ENCODE data around the gene FNDC3A.
A peak's percentile ranks its signal among the peaks of the same experiment; 100 is the strongest.

Gene FNDC3A

DNA sequence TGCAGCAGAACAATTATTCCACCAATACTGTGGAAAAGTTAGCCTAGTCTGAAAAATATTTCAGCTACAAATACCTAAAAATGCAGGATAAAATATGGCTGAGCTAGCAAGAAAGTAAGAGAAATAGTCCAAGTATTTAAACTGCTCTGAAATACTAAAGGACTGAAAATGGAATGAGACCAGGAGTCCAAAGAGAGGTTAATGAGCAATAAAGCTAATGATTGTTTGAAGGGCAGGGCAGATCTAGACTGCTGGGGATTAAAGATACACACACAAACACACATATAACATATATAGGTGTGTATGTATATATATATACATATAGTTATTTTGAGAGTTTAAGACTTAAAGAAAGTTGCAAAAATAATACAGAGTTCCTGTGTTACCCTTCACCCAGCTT, 269.4 kb downstream of the FNDC3A start:
- H3K27ac ChIP-seq (ENCODE audit: low read depth, low read length), result no peak overlapping the region
- H3K4me3 ChIP-seq (ENCODE audit: insufficient read depth, low read length, poor library complexity, severe bottlenecking), result no peak overlapping the region
- no peaks in the 10 kb centered on the region for H3K36me3 ChIP-seq (ENCODE audit: low read length)
- TF ChIP-seq, protein P1, sequence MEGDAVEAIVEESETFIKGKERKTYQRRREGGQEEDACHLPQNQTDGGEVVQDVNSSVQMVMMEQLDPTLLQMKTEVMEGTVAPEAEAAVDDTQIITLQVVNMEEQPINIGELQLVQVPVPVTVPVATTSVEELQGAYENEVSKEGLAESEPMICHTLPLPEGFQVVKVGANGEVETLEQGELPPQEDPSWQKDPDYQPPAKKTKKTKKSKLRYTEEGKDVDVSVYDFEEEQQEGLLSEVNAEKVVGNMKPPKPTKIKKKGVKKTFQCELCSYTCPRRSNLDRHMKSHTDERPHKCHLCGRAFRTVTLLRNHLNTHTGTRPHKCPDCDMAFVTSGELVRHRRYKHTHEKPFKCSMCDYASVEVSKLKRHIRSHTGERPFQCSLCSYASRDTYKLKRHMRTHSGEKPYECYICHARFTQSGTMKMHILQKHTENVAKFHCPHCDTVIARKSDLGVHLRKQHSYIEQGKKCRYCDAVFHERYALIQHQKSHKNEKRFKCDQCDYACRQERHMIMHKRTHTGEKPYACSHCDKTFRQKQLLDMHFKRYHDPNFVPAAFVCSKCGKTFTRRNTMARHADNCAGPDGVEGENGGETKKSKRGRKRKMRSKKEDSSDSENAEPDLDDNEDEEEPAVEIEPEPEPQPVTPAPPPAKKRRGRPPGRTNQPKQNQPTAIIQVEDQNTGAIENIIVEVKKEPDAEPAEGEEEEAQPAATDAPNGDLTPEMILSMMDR (IDR thresholded peaks at IDR 0.05; ENCODE audit: insufficient read depth, low read length, poor library complexity, severe bottlenecking), result no peak
- no peak for TF ChIP-seq EZH2phosphoT487 (conservative IDR thresholded peaks at IDR 0.05; ENCODE audit: low read length)
- no peaks in the 10 kb centered on the region; the same call in 1 of the 2 replicates for H3K79me2 ChIP-seq (ENCODE audit: insufficient read depth, low read length)
- no peak overlapping the region for H2AFZ ChIP-seq (ENCODE audit: low read depth, low read length, severe bottlenecking)
- no peak overlapping the region for H3K4me2 ChIP-seq (ENCODE audit: low read depth, low read length, poor library complexity, severe bottlenecking)
- H3K27me3 ChIP-seq (ENCODE audit: low read length), result no peaks in the 10 kb centered on the region
- H3F3A ChIP-seq (ENCODE audit: insufficient read depth), result no peaks in the 10 kb centered on the region; the same call in 1 of the 2 replicates
- H3K9me2 ChIP-seq (replicated peaks; ENCODE audit: insufficient read depth, low read length), result no peaks in the 10 kb centered on the region
- H3K9me3 ChIP-seq (ENCODE audit: insufficient read depth, low read length), result no peaks in the 10 kb centered on the region
- H4K20me1 ChIP-seq (ENCODE audit: low read depth, low read length), result no peaks in the 10 kb centered on the region
- no peak overlapping the region for H3K9ac ChIP-seq (ENCODE audit: low read length)

DNA sequence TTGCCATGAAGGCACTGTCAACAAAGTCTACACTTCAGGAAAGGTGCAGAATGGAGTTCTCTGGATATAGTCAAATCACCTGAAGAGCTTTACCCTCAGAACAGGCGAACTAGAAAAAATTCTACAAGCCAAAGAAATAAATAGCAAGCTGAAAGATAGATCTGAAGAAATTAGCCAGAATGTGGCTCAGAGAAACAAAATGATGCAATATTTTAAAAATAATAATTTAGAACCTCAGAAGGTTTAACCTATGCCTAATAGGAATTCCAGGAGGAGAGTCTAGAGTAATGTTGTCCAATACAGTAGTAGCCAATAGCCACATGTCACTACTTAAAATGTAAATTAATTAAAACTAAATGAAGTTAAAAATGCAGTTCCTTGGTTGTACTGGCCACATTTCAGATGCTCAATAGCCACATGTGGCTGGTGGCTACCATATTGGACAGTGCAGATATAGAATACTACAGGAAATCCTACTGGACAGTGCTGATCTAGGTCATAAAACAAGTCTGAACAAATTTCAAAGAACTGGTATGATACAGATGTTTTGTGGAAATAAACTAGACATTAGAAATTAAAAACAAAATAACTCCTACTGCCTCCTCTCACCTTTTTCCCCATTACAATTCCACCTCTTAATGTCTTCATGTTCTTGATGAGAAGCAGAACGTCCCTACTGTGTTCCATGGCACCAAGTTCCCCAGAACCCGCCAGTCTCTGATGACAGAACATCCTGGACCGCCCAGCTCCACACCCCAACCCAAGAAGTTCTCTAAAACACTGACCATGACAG, 271.3 kb downstream of the FNDC3A start:
- Histone ChIP-seq H3K27me3 (ENCODE audit: low read length) (no peaks in the 10 kb centered on the region), H4K20me1 (ENCODE audit: low read depth, low read length) (no peaks in the 10 kb centered on the region), H3K36me3 (ENCODE audit: low read length) (0 out of 2 replicates have a peak, but pooled peaks cover 5% of the 10 kb centered on the region), H3K9me3 (ENCODE audit: insufficient read depth, low read length) (no peaks in the 10 kb centered on the region), H3K27ac (ENCODE audit: low read depth, low read length) (no peak overlapping the region), H3K9me2 (replicated peaks; ENCODE audit: insufficient read depth, low read length) (no peaks in the 10 kb centered on the region), H3K79me2 (ENCODE audit: insufficient read depth, low read length) (no peaks in the 10 kb centered on the region; the same call in 1 of the 2 replicates), H3K9ac (ENCODE audit: low read length) (peak overlapping the region; percentile 81), H3K4me3 (ENCODE audit: insufficient read depth, low read length, poor library complexity, severe bottlenecking) (peak overlapping the region; percentile 83), H3F3A (ENCODE audit: insufficient read depth) (no peaks in the 10 kb centered on the region; the same call in 1 of the 2 replicates), H2AFZ (ENCODE audit: low read depth, low read length, severe bottlenecking) (peak overlapping the region; percentile 94), H3K4me2 (ENCODE audit: low read depth, low read length, poor library complexity, severe bottlenecking) (peak overlapping the region; percentile 94)
- no peak for TF ChIP-seq EZH2phosphoT487 (conservative IDR thresholded peaks at IDR 0.05; ENCODE audit: low read length)
- TF ChIP-seq, protein P1 (IDR thresholded peaks at IDR 0.05; ENCODE audit: insufficient read depth, low read length, poor library complexity, severe bottlenecking), result no peak

DNA sequence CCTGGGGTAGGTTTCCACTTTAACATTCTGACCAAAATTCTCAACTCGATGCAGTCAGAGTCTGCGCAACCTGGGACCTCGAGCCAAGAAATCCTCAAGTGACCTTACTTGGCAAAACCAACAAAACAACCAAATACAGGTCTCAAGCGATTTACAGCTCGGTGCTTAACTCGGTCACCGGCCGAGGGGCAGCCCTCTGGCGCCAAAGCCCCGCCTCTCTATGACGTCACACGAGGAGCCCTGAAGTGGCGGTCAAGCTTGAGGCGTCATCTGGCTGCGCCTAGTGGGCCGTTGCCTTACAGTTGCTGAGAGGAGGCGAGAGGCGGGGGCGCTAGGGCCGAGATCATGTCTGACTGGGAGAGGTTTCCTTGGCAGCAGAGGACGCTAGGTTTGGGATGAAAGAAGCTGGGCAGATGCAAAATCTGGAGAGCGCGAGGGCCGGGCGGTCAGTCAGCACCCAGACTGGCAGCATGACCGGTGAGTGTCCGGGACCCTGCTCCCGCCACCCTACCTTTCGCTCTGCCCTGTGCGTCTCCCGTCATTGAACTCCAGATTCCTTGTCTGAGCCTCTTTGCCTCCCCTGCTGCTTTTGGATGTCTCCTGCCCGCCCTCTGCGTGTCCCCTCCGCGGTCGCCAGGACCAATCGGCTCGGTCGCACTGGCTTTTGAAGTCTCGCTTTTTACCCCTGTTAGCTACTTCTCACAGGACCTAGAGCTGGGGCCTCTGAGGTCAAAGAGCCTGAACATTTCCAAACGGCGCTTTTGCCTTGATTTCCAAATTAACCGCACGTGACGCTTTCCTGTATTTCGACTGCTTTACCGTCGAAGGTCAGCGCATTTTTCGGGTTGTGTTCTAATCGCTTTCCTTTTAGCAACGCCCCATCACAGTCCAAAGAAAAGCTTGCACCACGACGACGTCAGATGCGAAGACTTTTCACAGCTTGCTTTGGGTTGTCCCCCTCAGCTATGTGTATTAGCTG, 272.2 kb downstream of the FNDC3A start, which contains the start of gene CDADC1:
TSS of gene CDADC1 (plus strand) at position 283 of the 979 bp plus-strand sequence. CDS start at position 396, 113 bp downstream.
- H3F3A ChIP-seq (ENCODE audit: insufficient read depth), result no peaks in the 10 kb centered on the region; the same call in 1 of the 2 replicates
- H3K27ac ChIP-seq (ENCODE audit: low read depth, low read length), result peak within 1 kb of the TSS; percentile 29
- peak within 1 kb of the TSS; percentile 94 for H3K4me2 ChIP-seq (ENCODE audit: low read depth, low read length, poor library complexity, severe bottlenecking)
- peak within 1 kb of the TSS; percentile 94 for H2AFZ ChIP-seq (ENCODE audit: low read depth, low read length, severe bottlenecking)
- peak within 1 kb of the TSS; percentile 81 for H3K9ac ChIP-seq (ENCODE audit: low read length)
- 0 out of 2 replicates have a peak, but pooled peaks cover 5% of the 10 kb centered on the region for H3K36me3 ChIP-seq (ENCODE audit: low read length)
- TF ChIP-seq, protein P1 (IDR thresholded peaks at IDR 0.05; ENCODE audit: insufficient read depth, low read length, poor library complexity, severe bottlenecking), result no peak
- TF ChIP-seq EZH2phosphoT487 (conservative IDR thresholded peaks at IDR 0.05; ENCODE audit: low read length), result no peak
- H3K4me3 ChIP-seq (ENCODE audit: insufficient read depth, low read length, poor library complexity, severe bottlenecking), result peak within 1 kb of the TSS; percentile 83
- no peaks in the 10 kb centered on the region for H3K27me3 ChIP-seq (ENCODE audit: low read length)
- no peaks in the 10 kb centered on the region for H3K9me2 ChIP-seq (replicated peaks; ENCODE audit: insufficient read depth, low read length)
- no peaks in the 10 kb centered on the region for H3K9me3 ChIP-seq (ENCODE audit: insufficient read depth, low read length)
- H3K79me2 ChIP-seq (ENCODE audit: insufficient read depth, low read length), result no peaks in the 10 kb centered on the region; the same call in 1 of the 2 replicates
- H4K20me1 ChIP-seq (ENCODE audit: low read depth, low read length), result no peaks in the 10 kb centered on the region
